MM.1S (cell line): ENCODE data around the gene MS4A14.

ENCODE experiments used
- CTCF ChIP-seq: fragments of 300-600 bp; sonication (generic); IDR thresholded peaks from 2 replicates; pipeline ENCODE4 v1.5.1; 2016; ENCODE audit warnings: antibody characterized with exemption, low read length, mixed read lengths
- EZH2 ChIP-seq: fragments of 300-600 bp; sonication (generic); optimal IDR thresholded peaks from 2 replicates; pipeline ENCODE3; 2017; ENCODE audit warnings: low read depth, mild to moderate bottlenecking, antibody characterized with exemption, low read length, mixed read lengths

- TF ChIP-seq CTCF: no peak
- no peak for TF ChIP-seq EZH2
Measured at GRCh38 chr11:60349990-60350389, 46.3 kb upstream of the MS4A14 start.
